Heart right ventricle (tissue), 16 donors: Measurements from ENCODE around the gene TMEM72. TPM values are rescaled to one million over a fixed set of nuclear protein-coding genes. Genes with fewer than 3 reads are reported as not detected.

ENCODE experiments used
- ATAC-seq, 8 donors: fragments of 200-7000 bp; cut with Tn5 transposase; one replicate each; pipeline ENCODE4 v1.9.1; 2020; ENCODE audit warnings: mild to moderate bottlenecking in 8 of 8, moderate library complexity in 8 of 8, moderate number of reproducible peaks in 1 of 8
- DNase-seq, 2 donors: peaks; one replicate each; pipeline ENCODE4 v3.0.0-alpha.2; 2020
- H3K27ac ChIP-seq, 10 donors: fragments of 200-600 bp; sonication (generic) in 2 of 10; one replicate each; pipeline versions ENCODE4 v1.5.0 to v1.8.0; 2020 to 2022; ENCODE audit warnings: mild to moderate bottlenecking in 3 of 10
- H3K27me3 ChIP-seq, 7 donors: fragments of 200-600 bp; one replicate each; pipeline ENCODE4 v1.8.0; 2021 to 2022; ENCODE audit warnings: mild to moderate bottlenecking in 2 of 7
- H3K36me3 ChIP-seq, 9 donors: fragments of 200-600 bp; sonication (generic) in 1 of 9; one replicate each; pipeline versions ENCODE4 v1.5.0 to v1.8.0; 2020 to 2022; ENCODE audit warnings: mild to moderate bottlenecking in 2 of 9
- H3K4me1 ChIP-seq, 9 donors: fragments of 200-600 bp; sonication (generic) in 1 of 9; one replicate each; pipeline versions ENCODE4 v1.5.0 to v1.8.0; 2020 to 2022; ENCODE audit warnings: mild to moderate bottlenecking in 4 of 9
- H3K4me3 ChIP-seq, 10 donors: fragments of 200-600 bp; sonication (generic) in 2 of 10; one replicate each; pipeline versions ENCODE4 v1.5.0 to v1.8.0; 2020 to 2022; ENCODE audit warnings: mild to moderate bottlenecking in 7 of 10, moderate library complexity in 2 of 10
- H3K9me3 ChIP-seq, 11 donors: fragments of 200-600 bp in 10 of 11; sonication (generic) in 2 of 11; one replicate each; pipeline versions ENCODE4 v1.5.0 to v1.8.0; 2013 to 2022; ENCODE audit warnings: mild to moderate bottlenecking in 2 of 11, control low read depth in 1 of 11, moderate library complexity in 1 of 11
- CTCF ChIP-seq, 9 donors: fragments of 200-600 bp; sonication (generic) in 2 of 9; IDR thresholded peaks; one replicate each; pipeline versions ENCODE4 v1.5.0 to v1.8.0; 2021 to 2022; ENCODE audit warnings: antibody characterized with exemption in 9 of 9, mild to moderate bottlenecking in 5 of 9, moderate library complexity in 1 of 9
- WGBS, 2 donors: extraction: QIAGEN DNeasy Blood & Tissue Kit; methylation state at CpG; one replicate each; pipeline ENCODE4 v1.1.7; 2013; ENCODE audit warnings: inconsistent platforms in 1 of 2; 5-methylcytosine and 5-hydroxymethylcytosine counted together
- intact Hi-C, 10 donors: fragments of 100-400 bp; cut with DNase I; formaldehyde crosslinking; loops; one replicate each; pipeline versions ENCODE4 v1.11.1 to v1.14.2; 2022
- polyA plus RNA-seq, 2 donors: library from polyadenylated mRNA; stranded (reverse); fragments of 200-250 nt; gene quantifications; one replicate each; pipeline ENCODE4 v1.2.3, GENCODE V29; 2013
- total RNA-seq, 10 donors: library from RNA; stranded (reverse); fragmentation: NEBNext Ultra II Directional in 3 of 10; extraction: Animal tissue kit (Norgen Biotek cat#: 25700) in 3 of 10; gene quantifications; one replicate each; pipeline versions ENCODE4 v1.2.1 to v1.2.4, GENCODE V29; 2021 to 2023
- donor health status: Arrhythmogenic right ventricular cardiomyopathy.
- donor health status: ischemic (EF 13 %, LVEDD 7.1; RV severe dilation, severe dysfunction).
- donor health status: healthy with polysubstance abuse.
- donor health status: DM: no; HTN: yes; CAD: no.
- donor health status: DM: no; HTN: no; CAD: no.
- donor health status: ischemic (EF 25% LVEDD 6.9; RV normal size, moderate dysfunction).
- donor health status: ischemic (EF 25% LVEDD 5.7; RV mildly dilated, moderate dysfunction).
- donor health status: healthy.
- donor health status: DM: yes; HTN: yes; CAD: no.
- donor health status: Ischemic cardiomyopathy.
- donor health status: ischemic (EF 35%, LVEDD 5.7; RV mildly dilated, moderate dysfunction).
- donor health status: nonischemic (EF 11% LVEDD 7.7; RV severe dilation, severe dysfunction).
- donor health status: DM: yes; HTN: yes; CAD: no.
- donor health status: PGD.
- donor health status: ischemic (EF 29% LVEDD 5.4; RV normal size, mild dysfunction).
- donor health status: nonischemic (EF 23%, LVEDD 6.1; RV moderate dilation, normal function).

The TMEM72 gene
- total and polyA plus RNA-seq, 12 donors, result 0.17 to 0.22 TPM; not detected in 10

- WGBS, 2 donors, result 74 to 85% methylated on average over 5 of the region's 5 CpGs
- no peak overlapping the region for H3K4me3 ChIP-seq
- H3K36me3 ChIP-seq, result no peaks in the 10 kb centered on the region
- no peak for TF ChIP-seq CTCF (IDR thresholded peaks at IDR 0.05)
- ATAC-seq (no peak), DNase-seq (no peak)
- H3K9me3 ChIP-seq, result peaks cover 0 to 10% (median 0%) of the 10 kb centered on the region in 11 donors
- no peaks in the 10 kb centered on the region for H3K27me3 ChIP-seq
- no peak overlapping the region for H3K27ac ChIP-seq
- H3K4me1 ChIP-seq, result no peaks in the 10 kb centered on the region
- intact Hi-C loops, result no loop called here
These were observed 11.6 kb upstream of the TMEM72 start for GRCh38 chr10:44899450-44900080.

- Histone ChIP-seq H3K27me3 (no peaks in the 10 kb centered on the region), H3K4me1 (no peaks in the 10 kb centered on the region), H3K4me3 (no peak overlapping the region), H3K27ac (no peak overlapping the region), H3K9me3 (peaks cover 0 to 6% (median 0%) of the 10 kb centered on the region in 11 donors), H3K36me3 (no peaks in the 10 kb centered on the region)
- intact Hi-C loops, result no loop called here
- ATAC-seq (peak in 2 of 8 donors; percentile 41 to 55), DNase-seq (no peak)
- WGBS, 2 donors, result 55 to 62% methylated on average over 9 of the region's 9 CpGs
- no peak for TF ChIP-seq CTCF (IDR thresholded peaks at IDR 0.05)
These were observed 8.1 kb upstream of the TMEM72 start for GRCh38 chr10:44902941-44903545.

- no peaks in the 10 kb centered on the region for H3K36me3 ChIP-seq
- no peak overlapping the region for H3K27ac ChIP-seq
- ATAC-seq (no peak), DNase-seq (no peak)
- intact Hi-C loops, result no loop called here
- no peak for TF ChIP-seq CTCF (IDR thresholded peaks at IDR 0.05)
- 73 to 75% methylated on average over 4 of the region's 4 CpGs for WGBS, 2 donors
- no peaks in the 10 kb centered on the region for H3K27me3 ChIP-seq
- H3K4me1 ChIP-seq, result peaks cover 0 to 12% (median 6%) of the 10 kb centered on the region in 9 donors
- H3K9me3 ChIP-seq, result peaks cover 0 to 6% (median 0%) of the 10 kb centered on the region in 11 donors
- no peak overlapping the region for H3K4me3 ChIP-seq
These were observed 4.7 kb upstream of the TMEM72 start for GRCh38 chr10:44906486-44906885.

- Histone ChIP-seq H3K4me3 (no peak overlapping the region), H3K27me3 (no peaks in the 10 kb centered on the region), H3K27ac (no peak overlapping the region), H3K36me3 (no peaks in the 10 kb centered on the region), H3K9me3 (peaks cover 0 to 6% (median 0%) of the 10 kb centered on the region in 11 donors), H3K4me1 (peaks cover 0 to 14% (median 7%) of the 10 kb centered on the region in 9 donors)
- TF ChIP-seq CTCF (IDR thresholded peaks at IDR 0.05), result no peak
- WGBS, 2 donors, result 95 to 96% methylated on average over 5 to 7 of the region's 7 CpGs
- intact Hi-C loops, result no loop called here
- ATAC-seq, result no peak
- DNase-seq, result no peak
These were observed 3.6 kb upstream of the TMEM72 start for GRCh38 chr10:44907556-44907955.
